Measurements from ENCODE around the gene HIVEP2.

Gene HIVEP2

DNA sequence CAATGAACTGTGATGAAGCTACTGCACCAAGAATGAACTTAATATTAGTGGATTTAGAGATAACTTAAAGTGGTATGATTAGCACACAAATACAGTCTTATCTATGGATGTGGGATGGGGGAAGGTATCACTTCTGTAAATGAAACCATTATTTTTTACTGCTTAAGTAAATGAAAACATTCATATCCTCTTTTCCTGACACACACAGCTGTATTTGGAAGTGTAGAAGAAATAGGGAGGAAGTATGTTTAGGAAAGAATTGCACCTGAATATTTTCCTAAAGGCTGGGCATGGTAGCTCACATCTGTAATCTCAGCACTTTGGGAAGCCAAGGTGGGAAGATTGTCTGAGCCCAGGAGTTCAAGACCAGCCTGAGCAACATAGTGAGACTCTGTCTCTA lies 96.8 kb downstream of the HIVEP2 start:
- Histone ChIP-seq H3K4me3 (ENCODE audit: low read depth, low read length) (no peak overlapping the region), H3K4me1 (ENCODE audit: control insufficient read depth, insufficient read depth, low read length) (peaks cover 50% of the 10 kb centered on the region), H3K36me3 (ENCODE audit: control insufficient read depth, insufficient read depth, low read length) (no peaks in the 10 kb centered on the region), H3K9me3 (ENCODE audit: control insufficient read depth, insufficient read depth, low read length) (no peaks in the 10 kb centered on the region), H3K27ac (ENCODE audit: low read depth, low read length) (no peak overlapping the region), H3K27me3 (ENCODE audit: control insufficient read depth, insufficient read depth, low read length) (no peaks in the 10 kb centered on the region), H3K9ac (ENCODE audit: low read depth, low read length) (no peak overlapping the region)

DNA sequence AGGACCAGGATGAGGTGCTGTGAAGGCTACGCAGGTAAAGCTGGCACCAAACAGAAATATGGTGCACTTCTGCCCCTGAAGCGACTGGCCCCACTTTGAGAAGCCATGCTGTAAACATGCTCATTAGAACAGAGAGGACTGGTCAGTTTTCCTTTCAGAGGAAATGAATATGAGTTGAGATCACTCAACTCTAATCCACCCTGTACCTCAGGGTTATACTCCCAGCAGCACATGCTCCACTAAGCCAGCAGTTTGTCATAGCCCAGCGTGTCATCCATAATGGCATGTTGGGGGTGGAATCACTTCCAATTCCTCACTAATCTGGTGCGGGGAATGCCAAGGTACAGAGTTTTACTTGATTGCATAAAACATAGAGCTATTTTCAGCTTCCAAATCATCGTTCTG lies 98.1 kb downstream of the HIVEP2 start:
- no peak overlapping the region for H3K4me3 ChIP-seq (ENCODE audit: low read depth, low read length)
- H3K27me3 ChIP-seq (ENCODE audit: control insufficient read depth, insufficient read depth, low read length): no peaks in the 10 kb centered on the region
- H3K9me3 ChIP-seq (ENCODE audit: control insufficient read depth, insufficient read depth, low read length): no peaks in the 10 kb centered on the region
- peaks cover 53% of the 10 kb centered on the region for H3K4me1 ChIP-seq (ENCODE audit: control insufficient read depth, insufficient read depth, low read length)
- H3K9ac ChIP-seq (ENCODE audit: low read depth, low read length): no peak overlapping the region
- no peaks in the 10 kb centered on the region for H3K36me3 ChIP-seq (ENCODE audit: control insufficient read depth, insufficient read depth, low read length)
- H3K27ac ChIP-seq (ENCODE audit: low read depth, low read length): peak overlapping the region; percentile 48

DNA sequence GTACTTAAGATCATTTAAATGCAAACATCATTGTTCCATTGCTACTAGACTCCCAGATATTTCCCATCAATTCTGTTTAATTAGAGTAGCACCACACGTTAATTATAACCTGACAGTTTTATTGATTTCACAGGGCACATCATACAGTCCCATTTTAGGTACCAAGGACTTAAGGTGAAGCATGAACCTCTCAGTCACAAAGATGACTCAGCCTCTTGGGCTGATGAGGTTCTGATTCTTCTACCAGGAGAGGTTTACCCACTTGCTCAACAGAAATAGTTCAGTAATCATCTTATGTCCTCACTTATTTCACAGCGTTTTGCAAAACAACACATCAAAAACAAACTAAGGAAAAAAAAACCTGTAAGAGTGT lies 98.5 kb downstream of the HIVEP2 start:
- Histone ChIP-seq H3K27ac (ENCODE audit: low read depth, low read length) (peak overlapping the region; percentile 48), H3K4me1 (ENCODE audit: control insufficient read depth, insufficient read depth, low read length) (peaks cover 57% of the 10 kb centered on the region), H3K9ac (ENCODE audit: low read depth, low read length) (no peak overlapping the region)

DNA sequence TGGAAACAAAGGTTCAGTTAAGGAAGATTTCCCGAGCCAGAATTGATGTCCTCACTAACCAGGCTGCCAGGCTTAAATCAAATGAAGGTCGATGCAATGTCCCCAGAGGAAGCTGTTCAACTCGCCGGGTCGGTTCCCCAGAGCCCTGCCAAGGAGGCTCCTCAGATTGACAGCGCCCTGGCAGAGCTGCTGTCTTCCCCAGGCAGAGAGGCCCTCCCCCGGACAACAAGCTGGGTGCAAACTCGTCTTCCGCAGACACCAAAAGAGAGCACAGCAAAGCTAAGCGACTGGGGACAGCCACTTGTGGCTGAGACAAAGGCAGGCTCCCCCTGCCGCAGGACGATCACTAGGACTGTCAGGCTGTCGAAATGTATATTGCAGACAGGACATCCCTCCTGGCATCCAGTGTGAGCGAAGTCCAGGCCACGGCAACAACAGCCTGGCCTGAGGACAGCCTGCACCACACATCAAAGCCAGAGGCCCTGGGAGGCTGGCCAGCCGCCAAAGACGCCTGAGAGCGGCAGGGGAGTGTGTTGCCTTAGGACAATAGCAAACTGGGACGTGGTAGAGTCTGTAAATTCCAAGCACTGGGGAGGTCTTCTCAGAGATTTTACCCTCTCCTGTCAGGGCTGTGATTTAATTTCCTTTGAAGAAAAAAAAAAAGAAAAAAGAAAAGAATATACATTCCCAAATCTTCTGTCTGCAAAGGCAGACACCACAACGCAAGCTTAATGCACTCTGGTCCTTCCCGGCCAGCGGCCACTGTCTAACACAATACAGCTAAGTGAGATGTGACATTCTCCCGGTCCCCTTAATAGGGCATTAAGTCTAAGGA lies 99.1 kb downstream of the HIVEP2 start:
- no peaks in the 10 kb centered on the region for H3K27me3 ChIP-seq (ENCODE audit: control insufficient read depth, insufficient read depth, low read length)
- H3K4me1 ChIP-seq (ENCODE audit: control insufficient read depth, insufficient read depth, low read length): peaks cover 58% of the 10 kb centered on the region
- H3K36me3 ChIP-seq (ENCODE audit: control insufficient read depth, insufficient read depth, low read length): no peaks in the 10 kb centered on the region
- H3K9ac ChIP-seq (ENCODE audit: low read depth, low read length): no peak overlapping the region
- no peak overlapping the region for H3K4me3 ChIP-seq (ENCODE audit: low read depth, low read length)
- no peaks in the 10 kb centered on the region for H3K9me3 ChIP-seq (ENCODE audit: control insufficient read depth, insufficient read depth, low read length)
- H3K27ac ChIP-seq (ENCODE audit: low read depth, low read length): peak overlapping the region; percentile 78

More for the DNA sequence above, 98.5 kb downstream of the HIVEP2 start:
- H3K9me3 ChIP-seq (ENCODE audit: control insufficient read depth, insufficient read depth, low read length): no peaks in the 10 kb centered on the region
- H3K27me3 ChIP-seq (ENCODE audit: control insufficient read depth, insufficient read depth, low read length): no peaks in the 10 kb centered on the region
- H3K36me3 ChIP-seq (ENCODE audit: control insufficient read depth, insufficient read depth, low read length): no peaks in the 10 kb centered on the region
- H3K4me3 ChIP-seq (ENCODE audit: low read depth, low read length): no peak overlapping the region

DNA sequence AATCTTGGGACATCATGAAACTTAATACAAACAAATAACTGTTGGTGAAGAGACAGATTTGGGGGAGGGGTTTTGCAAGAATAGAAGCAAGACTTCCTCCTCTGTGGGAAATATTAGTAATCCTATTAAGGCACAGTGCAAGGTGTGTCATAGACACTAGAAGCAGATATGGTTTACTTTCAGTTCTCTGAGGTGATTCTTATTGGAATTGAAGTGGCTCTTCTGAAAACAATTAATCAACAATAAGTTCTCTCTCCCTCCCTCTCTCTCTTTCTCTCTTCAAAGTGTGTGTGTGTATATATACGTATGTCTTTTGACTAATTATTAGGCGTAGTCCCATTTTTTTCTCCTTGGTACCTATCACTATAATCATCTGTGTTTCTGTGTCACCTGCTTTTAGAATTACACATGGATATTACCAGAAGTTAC lies 99.8 kb downstream of the HIVEP2 start:
- H3K9ac ChIP-seq (ENCODE audit: low read depth, low read length): no peak overlapping the region

DNA sequence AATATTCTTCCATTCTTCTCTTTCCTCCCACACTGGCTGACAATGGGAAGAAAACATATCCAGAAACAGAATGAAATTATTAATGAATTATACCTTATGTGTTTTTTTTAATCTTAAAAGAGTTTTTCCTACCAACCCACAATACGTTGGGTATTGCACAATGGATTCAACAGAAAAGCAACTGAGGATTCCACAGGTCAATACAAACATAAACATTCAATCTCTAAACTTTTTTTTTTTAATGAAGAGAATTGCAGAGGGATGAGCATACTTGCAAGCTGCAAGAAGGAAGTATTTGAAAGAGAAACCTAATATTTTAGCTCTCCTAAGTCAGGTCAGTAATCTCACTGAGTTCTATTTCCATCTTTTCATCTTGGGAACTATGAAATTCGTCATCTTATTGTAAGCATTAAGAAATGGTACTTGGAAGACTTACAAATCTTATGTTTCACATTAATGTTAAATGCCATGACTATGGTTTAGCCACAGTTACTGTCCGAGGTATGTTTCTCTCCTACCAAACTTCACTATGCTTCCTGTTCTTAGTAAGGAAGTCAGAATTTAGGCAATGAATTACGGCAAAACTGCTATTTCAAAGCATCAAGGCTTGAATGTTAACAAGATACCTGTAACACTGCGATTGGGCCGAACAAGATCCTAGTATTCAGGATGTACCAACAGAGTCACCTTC lies 100.8 kb downstream of the HIVEP2 start:
- peaks cover 62% of the 10 kb centered on the region for H3K4me1 ChIP-seq (ENCODE audit: control insufficient read depth, insufficient read depth, low read length)
- no peaks in the 10 kb centered on the region for H3K9me3 ChIP-seq (ENCODE audit: control insufficient read depth, insufficient read depth, low read length)
- no peaks in the 10 kb centered on the region for H3K27me3 ChIP-seq (ENCODE audit: control insufficient read depth, insufficient read depth, low read length)
- H3K36me3 ChIP-seq (ENCODE audit: control insufficient read depth, insufficient read depth, low read length): no peaks in the 10 kb centered on the region
- no peak overlapping the region for H3K4me3 ChIP-seq (ENCODE audit: low read depth, low read length)
- H3K27ac ChIP-seq (ENCODE audit: low read depth, low read length): no peak overlapping the region
- H3K9ac ChIP-seq (ENCODE audit: low read depth, low read length): no peak overlapping the region

More for the DNA sequence above, 99.8 kb downstream of the HIVEP2 start:
- Histone ChIP-seq H3K9me3 (ENCODE audit: control insufficient read depth, insufficient read depth, low read length) (no peaks in the 10 kb centered on the region), H3K4me3 (ENCODE audit: low read depth, low read length) (no peak overlapping the region), H3K27me3 (ENCODE audit: control insufficient read depth, insufficient read depth, low read length) (no peaks in the 10 kb centered on the region), H3K36me3 (ENCODE audit: control insufficient read depth, insufficient read depth, low read length) (no peaks in the 10 kb centered on the region), H3K27ac (ENCODE audit: low read depth, low read length) (peak overlapping the region; percentile 78), H3K4me1 (ENCODE audit: control insufficient read depth, insufficient read depth, low read length) (peaks cover 56% of the 10 kb centered on the region)

DNA sequence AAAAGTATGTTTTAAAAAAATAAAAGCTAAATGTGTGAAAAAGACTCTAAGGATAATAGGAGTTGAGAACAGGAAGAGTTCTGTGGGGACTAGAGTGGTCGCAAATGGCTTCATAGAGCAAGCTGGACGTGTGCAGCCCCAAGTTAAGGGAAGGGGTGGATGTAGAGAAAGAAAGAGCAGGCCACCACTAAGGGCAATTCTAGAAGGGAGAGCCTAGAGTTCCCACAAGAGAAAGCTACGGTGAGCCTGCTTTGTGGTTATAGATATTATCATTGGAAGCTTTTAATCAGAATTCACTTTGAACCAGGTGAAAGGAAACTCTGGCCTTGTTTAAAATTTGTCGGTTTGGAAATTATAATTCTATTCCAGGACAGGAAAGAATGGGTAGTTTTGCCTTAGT lies 101.6 kb downstream of the HIVEP2 start:
- Histone ChIP-seq H3K27ac (ENCODE audit: low read depth, low read length) (no peak overlapping the region), H3K4me3 (ENCODE audit: low read depth, low read length) (no peak overlapping the region), H3K27me3 (ENCODE audit: control insufficient read depth, insufficient read depth, low read length) (no peaks in the 10 kb centered on the region), H3K4me1 (ENCODE audit: control insufficient read depth, insufficient read depth, low read length) (peaks cover 67% of the 10 kb centered on the region), H3K9me3 (ENCODE audit: control insufficient read depth, insufficient read depth, low read length) (no peaks in the 10 kb centered on the region), H3K36me3 (ENCODE audit: control insufficient read depth, insufficient read depth, low read length) (no peaks in the 10 kb centered on the region), H3K9ac (ENCODE audit: low read depth, low read length) (no peak overlapping the region)

DNA sequence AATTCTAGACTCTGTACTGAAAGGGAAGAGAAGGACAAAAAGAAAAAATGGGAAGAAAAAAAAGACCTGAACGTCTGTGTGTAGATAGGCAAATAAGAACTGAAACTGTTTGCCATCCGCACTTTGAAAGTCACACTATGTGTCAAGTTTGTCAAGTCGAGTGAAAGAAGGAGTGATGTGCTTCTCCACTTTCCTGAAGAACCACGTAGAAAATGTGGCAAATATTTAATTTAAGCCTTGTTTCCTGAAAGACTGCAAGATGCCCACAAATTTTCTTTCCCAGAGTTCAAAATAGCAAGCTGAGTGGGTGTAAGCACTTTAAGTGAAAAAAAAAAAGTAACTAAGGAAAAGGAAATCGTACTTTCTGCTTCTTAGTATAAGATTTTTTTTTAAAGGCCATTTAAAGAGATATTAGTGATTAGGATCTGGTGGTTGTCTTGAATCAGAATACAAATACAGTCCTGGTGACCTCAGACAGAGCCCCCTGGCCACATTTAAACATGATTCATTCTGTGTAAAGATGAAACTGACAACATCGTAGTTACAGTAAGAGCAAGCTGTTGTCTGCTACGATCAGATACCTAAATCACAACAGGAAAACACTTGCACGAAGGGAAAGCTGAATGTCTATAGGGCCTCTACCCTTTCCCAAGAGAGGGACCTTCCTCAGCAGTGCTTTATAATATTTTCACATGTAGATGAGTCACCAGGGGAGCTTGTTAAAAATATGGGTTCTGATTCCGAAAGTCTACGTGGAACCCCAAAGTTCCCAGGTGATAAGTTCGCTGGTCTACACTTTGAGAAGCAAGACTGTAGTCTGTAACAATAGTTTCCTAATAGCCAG lies 102.3 kb downstream of the HIVEP2 start:
- Histone ChIP-seq H3K9me3 (ENCODE audit: control insufficient read depth, insufficient read depth, low read length) (no peaks in the 10 kb centered on the region), H3K9ac (ENCODE audit: low read depth, low read length) (no peak overlapping the region), H3K4me3 (ENCODE audit: low read depth, low read length) (no peak overlapping the region; the same call in 1 of the 2 replicates), H3K27ac (ENCODE audit: low read depth, low read length) (peak overlapping the region; percentile 17), H3K27me3 (ENCODE audit: control insufficient read depth, insufficient read depth, low read length) (no peaks in the 10 kb centered on the region), H3K36me3 (ENCODE audit: control insufficient read depth, insufficient read depth, low read length) (no peaks in the 10 kb centered on the region), H3K4me1 (ENCODE audit: control insufficient read depth, insufficient read depth, low read length) (peaks cover 69% of the 10 kb centered on the region)

DNA sequence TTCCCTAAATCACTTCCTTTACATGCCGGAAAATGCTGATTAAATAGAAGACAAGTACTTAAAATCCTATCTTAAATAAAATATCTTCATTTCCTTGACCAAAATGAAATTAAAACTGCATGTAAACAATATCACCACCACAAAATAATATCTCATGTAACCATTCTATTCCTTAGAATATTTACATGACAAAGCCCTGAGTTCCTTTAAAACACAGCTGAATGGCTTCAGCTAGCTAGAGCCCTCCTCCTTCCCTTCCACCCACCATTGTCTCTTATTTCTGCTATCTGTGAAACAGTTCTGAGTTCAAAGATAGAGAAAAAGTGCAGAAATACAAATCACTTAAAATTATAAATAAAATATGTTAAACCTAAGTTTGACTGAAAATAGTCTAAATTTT lies 103.1 kb downstream of the HIVEP2 start:
- Histone ChIP-seq H3K9me3 (ENCODE audit: control insufficient read depth, insufficient read depth, low read length) (no peaks in the 10 kb centered on the region), H3K36me3 (ENCODE audit: control insufficient read depth, insufficient read depth, low read length) (no peaks in the 10 kb centered on the region), H3K27ac (ENCODE audit: low read depth, low read length) (no peak overlapping the region), H3K9ac (ENCODE audit: low read depth, low read length) (no peak overlapping the region), H3K27me3 (ENCODE audit: control insufficient read depth, insufficient read depth, low read length) (no peaks in the 10 kb centered on the region), H3K4me1 (ENCODE audit: control insufficient read depth, insufficient read depth, low read length) (peaks cover 62% of the 10 kb centered on the region), H3K4me3 (ENCODE audit: low read depth, low read length) (no peak overlapping the region)

DNA sequence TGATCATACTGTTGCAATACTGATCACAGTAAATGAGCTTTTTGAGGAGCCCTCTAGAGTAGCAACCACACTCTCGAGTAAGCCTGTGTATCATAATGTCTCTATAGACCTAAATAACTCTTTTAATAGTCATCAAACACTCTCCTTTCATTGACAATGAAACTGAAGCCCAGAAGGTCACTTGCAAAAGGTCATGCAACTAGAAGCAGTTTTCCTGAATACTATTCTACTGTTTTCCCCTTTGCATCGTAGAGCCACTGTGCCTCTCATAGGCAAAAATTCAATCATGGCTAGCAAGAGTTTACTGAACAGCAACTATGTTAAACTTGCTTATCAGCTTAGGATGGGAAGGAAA lies 105.3 kb downstream of the HIVEP2 start:
- Histone ChIP-seq H3K9me3 (ENCODE audit: control insufficient read depth, insufficient read depth, low read length) (no peaks in the 10 kb centered on the region), H3K36me3 (ENCODE audit: control insufficient read depth, insufficient read depth, low read length) (no peaks in the 10 kb centered on the region), H3K4me1 (ENCODE audit: control insufficient read depth, insufficient read depth, low read length) (peaks cover 40% of the 10 kb centered on the region), H3K4me3 (ENCODE audit: low read depth, low read length) (no peak overlapping the region), H3K27ac (ENCODE audit: low read depth, low read length) (no peak overlapping the region), H3K27me3 (ENCODE audit: control insufficient read depth, insufficient read depth, low read length) (no peaks in the 10 kb centered on the region), H3K9ac (ENCODE audit: low read depth, low read length) (no peak overlapping the region)
